NCI-H82 (cell line): ENCODE data around the gene TMSB4X.
A peak's percentile ranks its signal among the peaks of the same experiment; 100 is the strongest.
"Not testable (repeated sequence)": the region's sequence is repeated elsewhere in the genome, so short reads cannot be mapped to it uniquely, and the experiment has no call there.

Source experiments
- DNase-seq: peaks from one replicate; lab custom pipeline; 2025; lab: John Stamatoyannopoulos, UW

Gene TMSB4X

GRCh38 chrX:12976819-12977732, 2.2 kb downstream of the TMSB4X start:
- not testable (repeated sequence) for DNase-seq

GRCh38 chrX:12977761-12978204, 2.9 kb downstream of the TMSB4X start:
- no peak for DNase-seq

GRCh38 chrX:12978205-12979025, 3.5 kb downstream of the TMSB4X start:
- DNase-seq: peak; percentile 57

- no peak for DNase-seq
Measured at GRCh38 chrX:12979026-12979607, 4.2 kb downstream of the TMSB4X start.

- no peak for DNase-seq
Measured at GRCh38 chrX:12979616-12980015, 4.7 kb downstream of the TMSB4X start.

- DNase-seq: not testable (repeated sequence)
Measured at GRCh38 chrX:12980039-12980438, 5.1 kb downstream of the TMSB4X start.

GRCh38 chrX:12981880-12982279, 7.0 kb downstream of the TMSB4X start:
- DNase-seq: no peak

- DNase-seq: peak; percentile 23
Measured at GRCh38 chrX:12984603-12985319, 9.9 kb downstream of the TMSB4X start.

GRCh38 chrX:12985331-12985730, 10.4 kb downstream of the TMSB4X start:
- no peak for DNase-seq

- no peak for DNase-seq
Measured at GRCh38 chrX:12986164-12986779, 11.4 kb downstream of the TMSB4X start.

GRCh38 chrX:12986886-12987285, 12.0 kb downstream of the TMSB4X start:
- no peak for DNase-seq

GRCh38 chrX:12987340-12987739, 12.4 kb downstream of the TMSB4X start:
- DNase-seq: no peak

- DNase-seq: no peak
Measured at GRCh38 chrX:12987900-12988594, 13.1 kb downstream of the TMSB4X start.

- no peak for DNase-seq
Measured at GRCh38 chrX:12988797-12989196, 13.9 kb downstream of the TMSB4X start.

GRCh38 chrX:12989461-12989860, 14.6 kb downstream of the TMSB4X start:
- no peak for DNase-seq

GRCh38 chrX:12991575-12991974, 16.7 kb downstream of the TMSB4X start:
- DNase-seq: no peak

- DNase-seq: no peak
Measured at GRCh38 chrX:12992544-12993118, 17.7 kb downstream of the TMSB4X start.

- no peak for DNase-seq
Measured at GRCh38 chrX:12993826-12994225, 18.9 kb downstream of the TMSB4X start.

- DNase-seq: no peak
Measured at GRCh38 chrX:12994321-12994720, 19.4 kb downstream of the TMSB4X start.

GRCh38 chrX:12996934-12997435, 22.1 kb downstream of the TMSB4X start:
- DNase-seq: no peak
